HepG2 (cell line): ENCODE measurements around the gene TMEM63C. TPM values are rescaled to one million over a fixed set of nuclear protein-coding genes. Genes with fewer than 3 reads are reported as not detected.

ENCODE experiments used
- ATAC-seq: fragments of 200-7000 bp; cut with Tn5 transposase; 3 replicates; pipeline ENCODE4 v1.9.1; 2020; ENCODE audit warnings: mild to moderate bottlenecking, moderate library complexity
- BruUV-seq: library from RNA; stranded (reverse); fragments of 400-500 nt; replicated peaks from 2 replicates; lab custom pipeline; 2021; lab: Mats Ljungman, UMichigan
- CTCF ChIA-PET: fragments of 300-600 bp; formaldehyde crosslinking; extraction: SDS; loops from one replicate; lab custom pipeline; 2021; ENCODE audit warnings: low total read pairs, inconsistent platforms, low intra/inter-chr PET ratio; lab: Yijun Ruan, JAX
- POLR2A ChIA-PET: fragments of 350-600 bp; sonication (Branson Sonifier 250); formaldehyde crosslinking; loops from one replicate; lab custom pipeline; 2020; ENCODE audit warnings: antibody characterized with exemption, inconsistent platforms; lab: Yijun Ruan, JAX
- DNase-seq: peaks from one replicate; pipeline ENCODE4 v3.0.0-alpha.2; 2015; ENCODE audit warnings: low spot score
- FAIRE-seq: peaks from 3 replicates; lab custom pipeline; 2011; peaks lifted over from hg19 to GRCh38; lab: Jason Lieb, UNC
- H2AFZ ChIP-seq: one replicate; pipeline ENCODE4 v1.6.1; 2011; ENCODE audit warnings: low read length, inconsistent platforms
- H3K27ac ChIP-seq: fragments of 300-600 bp; 3 replicates; pipeline ENCODE4 v1.8.0; 2011; ENCODE audit warnings: mixed run types, mild to moderate bottlenecking, mixed read lengths, low read length, inconsistent platforms; ENCODE audit not compliant: insufficient read depth; ENCODE audit errors: extremely low read length
- H3K27me3 ChIP-seq, 2 experiments: fragments of 200-600 bp in 1 of 2; 2 replicates in 1 of 2; 3 replicates in 1 of 2; pipeline versions ENCODE4 v1.6.0 to v1.8.0; 2011; ENCODE audit warnings: low read length in 2 of 2, mild to moderate bottlenecking in 2 of 2, moderate library complexity in 2 of 2, inconsistent platforms in 1 of 2; ENCODE audit not compliant: insufficient read depth in 2 of 2, control insufficient read depth in 1 of 2
- H3K36me3 ChIP-seq, 2 experiments: fragments of 200-600 bp in 1 of 2; replicated peaks in 1 of 2; 2 replicates in 1 of 2; 3 replicates in 1 of 2; pipeline versions ENCODE4 v1.5.1 to v1.8.0; 2011; ENCODE audit warnings: low read length in 2 of 2, inconsistent platforms in 1 of 2; ENCODE audit not compliant: insufficient read depth in 2 of 2, control insufficient read depth in 1 of 2
- H3K4me1 ChIP-seq: 2 replicates; pipeline ENCODE4 v1.5.1; 2012; ENCODE audit warnings: low read length, inconsistent platforms; ENCODE audit not compliant: insufficient read depth
- H3K4me2 ChIP-seq: 2 replicates; pipeline ENCODE4 v1.6.0; 2011; ENCODE audit warnings: low read depth, low read length, inconsistent platforms
- H3K4me3 ChIP-seq, 3 experiments: fragments of 200-600 bp in 1 of 3; sonication (generic), shearing (Covaris generic) in 1 of 3; replicated peaks in 1 of 3; 2 replicates each; pipeline ENCODE4 v1.5.1; 2011 to 2016; ENCODE audit warnings: low read length in 3 of 3, inconsistent platforms in 2 of 3, low read depth in 2 of 3, mild to moderate bottlenecking in 2 of 3, control low read depth in 1 of 3, mixed read lengths in 1 of 3; ENCODE audit not compliant: insufficient read depth in 1 of 3
- H3K79me2 ChIP-seq: one replicate; pipeline ENCODE4 v1.6.1; 2011; ENCODE audit warnings: low read length, inconsistent platforms; ENCODE audit not compliant: insufficient read depth
- H3K9ac ChIP-seq: 2 replicates; pipeline ENCODE4 v1.6.0; 2011; ENCODE audit warnings: mild to moderate bottlenecking, low read depth, low read length, inconsistent platforms; ENCODE audit not compliant: insufficient read depth
- H3K9me3 ChIP-seq: 2 replicates; pipeline ENCODE4 v1.5.1; 2012; ENCODE audit warnings: mild to moderate bottlenecking, low read length
- H4K20me1 ChIP-seq: 2 replicates; pipeline ENCODE4 v1.6.0; 2011; ENCODE audit warnings: inconsistent platforms, mild to moderate bottlenecking, low read length, moderate library complexity; ENCODE audit not compliant: insufficient read depth
- ETV6 ChIP-seq: sonication (generic); formaldehyde crosslinking; conservative IDR thresholded peaks from 2 replicates; pipeline ENCODE4 v1.4.0; 2020; ENCODE audit warnings: missing genetic modification reagents
- FOXC1 ChIP-seq: sonication (generic); formaldehyde crosslinking; IDR thresholded peaks from 2 replicates; pipeline ENCODE4 v1.8.0; 2022; ENCODE audit warnings: mild to moderate bottlenecking, missing genetic modification reagents, borderline replicate concordance
- TBP ChIP-seq: sonication (generic); formaldehyde crosslinking; IDR thresholded peaks from 2 replicates; pipeline ENCODE4 v1.5.0; 2020; ENCODE audit warnings: missing genetic modification reagents
- TCF12 ChIP-seq, 2 experiments: fragments of 450-650 bp in 1 of 2; sonication (generic) in 1 of 2; formaldehyde crosslinking in 1 of 2; IDR thresholded peaks; 2 replicates each; pipeline versions ENCODE4 v1.6.1 to v1.8.0; 2017 to 2022; ENCODE audit warnings: antibody characterized with exemption in 1 of 2, mild to moderate bottlenecking in 1 of 2, missing genetic modification reagents in 1 of 2, moderate library complexity in 1 of 2
- YEATS2 ChIP-seq: sonication (generic); formaldehyde crosslinking; IDR thresholded peaks from 2 replicates; pipeline ENCODE4 v1.4.0; 2020; ENCODE audit warnings: missing genetic modification reagents, borderline replicate concordance
- YY1 ChIP-seq: IDR thresholded peaks from 2 replicates; pipeline ENCODE4 v1.6.1; 2011; ENCODE audit warnings: low read length, low read depth, moderate library complexity, mild to moderate bottlenecking; ENCODE audit not compliant: insufficient read depth, insufficient replicate concordance
- ZBTB8A ChIP-seq: sonication (generic); formaldehyde crosslinking; IDR thresholded peaks from 2 replicates; pipeline ENCODE4 v1.4.0; 2020; ENCODE audit warnings: mild to moderate bottlenecking, low read depth, missing genetic modification reagents, borderline replicate concordance
- ZNF234 ChIP-seq: sonication (generic); formaldehyde crosslinking; conservative IDR thresholded peaks from 2 replicates; pipeline ENCODE4 v1.5.1; 2020; ENCODE audit warnings: mild to moderate bottlenecking, missing genetic modification reagents
- WGBS: methylation state at CpG from one replicate; pipeline ENCODE4 v1.1.6; 2017; ENCODE audit warnings: low lambda C conversion rate; 5-methylcytosine and 5-hydroxymethylcytosine counted together
- in situ Hi-C: cut with HindIII; loops from 2 replicates; pipeline ENCODE4 v1.10.0; 2017; ENCODE audit warnings: low pct_unique_long_range_greater_than_20kb; ENCODE audit not compliant: extremely low pct_ligation_motif_present
- intact Hi-C: fragments of 100-400 bp; cut with micrococcal nuclease; formaldehyde crosslinking; loops from one replicate; pipeline ENCODE4 v1.10.0; 2022; ENCODE audit not compliant: unreplicated experiment
- polyA plus RNA-seq, 8 experiments: library from polyadenylated mRNA; depleted of rRNA in 3 of 8; stranded (reverse) in 7 of 8; unstranded in 1 of 8; fragments of >200 nt; fragmentation: Illumina TruSeq in 4 of 8; extraction: Trizol in 4 of 8; gene quantifications; 2 replicates each; pipeline versions ENCODE4 v1.2.1 to v1.2.3, GENCODE V29; 2011 to 2016; ENCODE audit warnings: low read depth in 4 of 8, missing spikeins in 1 of 8, mixed read lengths in 1 of 8; ENCODE audit not compliant: insufficient read depth in 1 of 8
- total RNA-seq, 5 experiments: library from RNA; depleted of rRNA; stranded (reverse); fragments of >200 nt; fragmentation: Illumina TruSeq; extraction: Trizol; gene quantifications; 2 replicates each; pipeline ENCODE4 v1.2.3, GENCODE V29; 2016; ENCODE audit warnings: low read depth in 1 of 5
- TF ChIP-seq, protein P1 (sequence below): sonication (generic); formaldehyde crosslinking; IDR thresholded peaks from 2 replicates; pipeline ENCODE4 v1.5.1; 2020; ENCODE audit warnings: mild to moderate bottlenecking, missing genetic modification reagents
- TF ChIP-seq, protein P2 (sequence below): sonication (generic); formaldehyde crosslinking; IDR thresholded peaks from 2 replicates; pipeline ENCODE4 v1.4.0; 2020; ENCODE audit warnings: mild to moderate bottlenecking, missing genetic modification reagents, borderline replicate concordance

Gene TMEM63C
- total and polyA plus RNA-seq, 2 of the 13 experiments (the other 11 are each of a cell fraction or from before 2014, with no cell fraction given): 0.17 to 0.27 TPM

DNA sequence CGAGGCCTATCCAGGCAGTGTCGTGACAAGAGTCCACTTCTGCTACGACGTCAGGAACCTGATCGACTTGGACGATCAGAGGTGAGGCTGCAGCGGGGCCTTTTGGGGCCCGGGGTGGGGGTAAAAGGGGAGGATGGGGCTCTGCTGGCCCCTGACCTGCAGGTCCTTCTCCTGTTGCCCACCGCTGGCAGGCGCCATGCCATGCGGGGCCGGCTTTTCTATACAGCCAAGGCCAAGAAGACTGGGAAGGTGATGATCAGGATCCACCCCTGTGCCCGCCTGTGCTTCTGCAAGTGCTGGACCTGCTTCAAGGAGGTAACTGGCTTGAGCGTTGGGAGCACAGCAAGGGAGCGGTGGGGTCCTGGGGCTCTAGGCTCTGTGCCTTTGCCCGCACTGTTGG lies 57.8 kb downstream of the TMEM63C start:
- TF ChIP-seq YY1 (no peak), ETV6 (CRISPR knock-in tag) (no peak), FOXC1 (CRISPR knock-in tag) (no peak), TBP (CRISPR knock-in tag) (no peak), TCF12 (IDR thresholded peaks at IDR 0.05) (no peak), TCF12 (CRISPR knock-in tag; IDR thresholded peaks at IDR 0.05) (no peak), ZNF234 (no peak), YEATS2 (no peak), ZBTB8A (CRISPR knock-in tag) (no peak)
- TF ChIP-seq, protein P1, sequence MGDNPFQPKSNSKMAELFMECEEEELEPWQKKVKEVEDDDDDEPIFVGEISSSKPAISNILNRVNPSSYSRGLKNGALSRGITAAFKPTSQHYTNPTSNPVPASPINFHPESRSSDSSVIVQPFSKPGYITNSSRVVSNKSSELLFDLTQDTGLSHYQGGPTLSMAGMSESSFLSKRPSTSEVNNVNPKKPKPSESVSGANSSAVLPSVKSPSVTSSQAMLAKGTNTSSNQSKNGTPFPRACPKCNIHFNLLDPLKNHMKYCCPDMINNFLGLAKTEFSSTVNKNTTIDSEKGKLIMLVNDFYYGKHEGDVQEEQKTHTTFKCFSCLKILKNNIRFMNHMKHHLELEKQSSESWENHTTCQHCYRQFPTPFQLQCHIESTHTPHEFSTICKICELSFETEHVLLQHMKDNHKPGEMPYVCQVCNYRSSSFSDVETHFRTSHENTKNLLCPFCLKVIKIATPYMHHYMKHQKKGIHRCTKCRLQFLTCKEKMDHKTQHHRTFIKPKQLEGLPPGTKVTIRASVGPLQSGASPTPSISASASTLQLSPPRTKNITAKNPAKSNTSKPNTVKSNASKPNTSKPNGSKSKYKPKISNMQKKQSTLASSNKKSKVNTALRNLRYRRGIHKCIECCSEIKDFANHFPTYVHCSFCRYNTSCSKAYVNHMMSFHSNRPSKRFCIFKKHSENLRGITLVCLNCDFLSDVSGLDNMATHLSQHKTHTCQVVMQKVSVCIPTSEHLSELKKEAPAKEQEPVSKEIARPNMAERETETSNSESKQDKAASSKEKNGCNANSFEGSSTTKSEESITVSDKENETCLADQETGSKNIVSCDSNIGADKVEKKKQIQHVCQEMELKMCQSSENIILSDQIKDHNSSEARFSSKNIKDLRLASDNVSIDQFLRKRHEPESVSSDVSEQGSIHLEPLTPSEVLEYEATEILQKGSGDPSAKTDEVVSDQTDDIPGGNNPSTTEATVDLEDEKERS: no peak
- TF ChIP-seq, protein P2, sequence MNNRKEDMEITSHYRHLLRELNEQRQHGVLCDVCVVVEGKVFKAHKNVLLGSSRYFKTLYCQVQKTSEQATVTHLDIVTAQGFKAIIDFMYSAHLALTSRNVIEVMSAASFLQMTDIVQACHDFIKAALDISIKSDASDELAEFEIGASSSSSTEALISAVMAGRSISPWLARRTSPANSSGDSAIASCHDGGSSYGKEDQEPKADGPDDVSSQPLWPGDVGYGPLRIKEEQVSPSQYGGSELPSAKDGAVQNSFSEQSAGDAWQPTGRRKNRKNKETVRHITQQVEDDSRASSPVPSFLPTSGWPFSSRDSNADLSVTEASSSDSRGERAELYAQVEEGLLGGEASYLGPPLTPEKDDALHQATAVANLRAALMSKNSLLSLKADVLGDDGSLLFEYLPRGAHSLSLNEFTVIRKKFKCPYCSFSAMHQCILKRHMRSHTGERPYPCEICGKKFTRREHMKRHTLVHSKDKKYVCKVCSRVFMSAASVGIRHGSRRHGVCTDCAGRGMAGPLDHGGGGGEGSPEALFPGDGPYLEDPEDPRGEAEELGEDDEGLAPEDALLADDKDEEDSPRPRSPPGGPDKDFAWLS: no peak
- H3K79me2 ChIP-seq: no peaks in the 10 kb centered on the region
- no peaks in the 10 kb centered on the region for H3K4me1 ChIP-seq
- CTCF ChIA-PET: no interaction called here
- intact Hi-C loops (no loop called here), in situ Hi-C loops (no loop called here)
- H3K4me3 ChIP-seq: no peak overlapping the region
- H3K9ac ChIP-seq: no peak overlapping the region
- POLR2A ChIA-PET: no interaction called here
- no peak for FAIRE-seq
- no peak overlapping the region for H3K27ac ChIP-seq
- no peaks in the 10 kb centered on the region for H3K9me3 ChIP-seq
- 0 out of 5 replicates have a peak, but pooled peaks cover 0 to 3% of the 10 kb centered on the region in 2 experiments for H3K27me3 ChIP-seq
- no peak overlapping the region for H3K4me2 ChIP-seq
- no peaks in the 10 kb centered on the region for H3K36me3 ChIP-seq
- ATAC-seq: no peak
- BruUV-seq: no TSS peak
- no peaks in the 10 kb centered on the region for H4K20me1 ChIP-seq
- no peak for DNase-seq
- no CpG with 5 or more reads among the region's 16 CpGs for WGBS
- H2AFZ ChIP-seq: no peak overlapping the region
